Hypothalamus (tissue), 51 donors: ENCODE measurements around the gene HRG.
"Not testable (repeated sequence)": the region's sequence is repeated elsewhere in the genome, so short reads cannot be mapped to it uniquely, and the experiment has no call there.

Source experiments
- DNase-seq, 51 donors: peaks; one replicate each; lab custom pipeline; 2025; lab: John Stamatoyannopoulos, UW

Gene HRG, protein sequence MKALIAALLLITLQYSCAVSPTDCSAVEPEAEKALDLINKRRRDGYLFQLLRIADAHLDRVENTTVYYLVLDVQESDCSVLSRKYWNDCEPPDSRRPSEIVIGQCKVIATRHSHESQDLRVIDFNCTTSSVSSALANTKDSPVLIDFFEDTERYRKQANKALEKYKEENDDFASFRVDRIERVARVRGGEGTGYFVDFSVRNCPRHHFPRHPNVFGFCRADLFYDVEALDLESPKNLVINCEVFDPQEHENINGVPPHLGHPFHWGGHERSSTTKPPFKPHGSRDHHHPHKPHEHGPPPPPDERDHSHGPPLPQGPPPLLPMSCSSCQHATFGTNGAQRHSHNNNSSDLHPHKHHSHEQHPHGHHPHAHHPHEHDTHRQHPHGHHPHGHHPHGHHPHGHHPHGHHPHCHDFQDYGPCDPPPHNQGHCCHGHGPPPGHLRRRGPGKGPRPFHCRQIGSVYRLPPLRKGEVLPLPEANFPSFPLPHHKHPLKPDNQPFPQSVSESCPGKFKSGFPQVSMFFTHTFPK

DNA sequence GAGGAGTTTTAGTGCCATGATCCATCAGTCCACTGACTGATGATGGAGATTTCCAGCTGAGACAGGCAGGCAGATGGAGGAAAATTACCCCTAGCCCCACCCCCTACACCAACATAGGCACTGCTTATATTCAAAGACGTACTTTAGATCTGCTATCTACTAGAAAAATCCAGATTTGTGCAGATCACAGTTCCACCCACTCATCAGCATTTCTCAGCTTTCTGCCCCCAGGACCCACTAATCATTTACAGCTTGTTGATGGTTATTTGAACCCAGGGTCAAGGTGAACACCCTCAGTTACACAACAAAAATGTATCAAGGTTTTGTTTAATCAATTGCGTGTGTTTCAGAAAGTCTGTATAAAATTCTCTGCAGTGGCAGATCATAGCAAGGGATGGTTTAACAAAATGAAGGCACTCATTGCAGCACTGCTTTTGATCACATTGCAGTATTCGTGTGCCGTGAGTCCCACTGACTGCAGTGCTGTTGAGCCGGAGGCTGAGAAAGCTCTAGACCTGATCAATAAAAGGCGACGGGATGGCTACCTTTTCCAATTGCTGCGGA is at the start of gene HRG:
TSS of gene HRG (plus strand) at position 390 of the 564 bp plus-strand sequence. CDS start at position 408, 18 bp downstream.
- no peak for DNase-seq

DNA sequence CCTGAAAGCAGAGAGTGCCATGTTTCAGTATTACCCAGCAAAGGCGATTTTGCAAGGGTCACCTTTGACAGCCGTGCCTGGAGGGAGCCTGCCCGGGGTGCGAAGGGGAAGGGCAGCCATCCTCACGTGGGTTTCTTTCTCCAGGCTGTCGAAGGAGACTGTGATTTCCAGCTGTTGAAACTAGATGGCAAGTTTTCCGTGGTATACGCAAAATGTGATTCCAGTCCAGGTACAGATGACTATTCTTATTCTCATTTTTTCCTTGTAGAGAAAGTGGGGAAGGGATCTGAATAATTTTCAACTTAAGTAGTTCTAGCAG is 49.6 kb upstream of the HRG start:
- DNase-seq = no peak

- peak in 50 of 51 donors; percentile 6 to 82 (median 60) for DNase-seq
Observed at GRCh38 chr3:186617036-186617946, 48.5 kb upstream of the HRG start.

GRCh38 chr3:186618318-186618938 is 47.4 kb upstream of the HRG start:
- no peak for DNase-seq

- no peak for DNase-seq
Observed at GRCh38 chr3:186619787-186620212, 46.0 kb upstream of the HRG start.

GRCh38 chr3:186620213-186621092 is 45.4 kb upstream of the HRG start:
- DNase-seq = no peak

- DNase-seq = no peak
Observed at GRCh38 chr3:186621894-186622650, 43.7 kb upstream of the HRG start.

GRCh38 chr3:186622651-186623310 is 43.0 kb upstream of the HRG start:
- no peak for DNase-seq

DNA sequence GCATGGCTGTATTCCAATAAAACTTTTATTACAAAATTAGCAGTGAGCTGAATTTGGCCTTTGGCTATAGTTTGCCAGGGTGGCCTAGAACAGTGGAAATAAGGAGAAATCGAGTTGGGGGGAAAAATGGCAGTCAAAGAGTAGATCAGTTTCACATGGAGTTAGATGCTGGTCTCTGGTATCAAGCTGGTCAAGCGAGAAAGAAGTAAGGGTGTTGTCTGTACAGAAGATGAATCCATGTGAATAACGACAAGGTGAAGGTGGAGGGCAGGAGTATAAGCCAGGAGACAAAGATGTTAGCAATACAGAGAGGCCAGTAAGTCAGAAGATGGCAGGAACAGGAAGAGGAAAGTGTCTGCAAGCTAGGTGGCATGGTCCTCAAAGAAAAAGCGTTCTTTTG is 41.2 kb upstream of the HRG start:
- DNase-seq = no peak

- no peak for DNase-seq
Observed at GRCh38 chr3:186625600-186626042, 40.2 kb upstream of the HRG start.

GRCh38 chr3:186626254-186626847 is 39.5 kb upstream of the HRG start:
- no peak for DNase-seq

GRCh38 chr3:186627852-186628414 is 37.9 kb upstream of the HRG start:
- DNase-seq = no peak

DNA sequence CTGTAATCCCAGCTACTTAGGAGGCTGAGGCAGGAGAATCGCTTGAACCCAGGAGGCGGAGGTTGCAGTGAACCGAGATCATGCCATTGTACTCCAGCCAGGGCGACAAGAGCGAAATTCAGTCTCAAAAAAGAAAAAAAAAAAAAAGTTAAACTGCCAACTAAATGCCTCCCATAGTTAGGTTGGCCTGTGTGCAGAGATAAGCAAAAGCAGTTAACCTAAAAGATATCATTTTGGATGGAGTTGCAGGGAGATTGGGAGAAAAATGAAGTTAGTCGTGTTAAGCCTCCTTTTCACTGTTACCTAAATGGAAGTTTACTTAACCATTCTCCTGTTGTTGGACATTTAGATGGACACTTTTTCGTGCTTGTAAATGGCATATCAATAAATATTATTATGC is 37.1 kb upstream of the HRG start:
- DNase-seq = no peak

- no peak for DNase-seq
Observed at GRCh38 chr3:186630950-186631641, 34.7 kb upstream of the HRG start.

DNA sequence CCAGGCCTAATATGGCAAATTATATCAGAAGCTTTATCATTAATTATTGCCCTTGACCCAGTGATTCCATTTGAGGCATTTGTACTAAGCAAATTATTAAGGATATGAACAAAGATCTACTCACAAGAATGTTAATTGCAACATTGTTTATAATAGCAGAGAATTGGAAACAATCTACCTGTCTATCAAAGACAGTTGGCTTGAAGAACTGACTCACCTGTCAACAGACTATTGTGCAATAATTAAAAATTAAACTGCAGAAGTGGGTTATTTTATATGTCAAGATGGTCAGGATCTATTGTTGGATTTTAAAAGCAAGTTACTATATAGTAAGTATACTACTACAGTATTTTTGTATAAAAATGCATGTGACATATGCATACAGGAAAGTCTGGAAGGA is 32.3 kb upstream of the HRG start:
- DNase-seq = no peak

DNA sequence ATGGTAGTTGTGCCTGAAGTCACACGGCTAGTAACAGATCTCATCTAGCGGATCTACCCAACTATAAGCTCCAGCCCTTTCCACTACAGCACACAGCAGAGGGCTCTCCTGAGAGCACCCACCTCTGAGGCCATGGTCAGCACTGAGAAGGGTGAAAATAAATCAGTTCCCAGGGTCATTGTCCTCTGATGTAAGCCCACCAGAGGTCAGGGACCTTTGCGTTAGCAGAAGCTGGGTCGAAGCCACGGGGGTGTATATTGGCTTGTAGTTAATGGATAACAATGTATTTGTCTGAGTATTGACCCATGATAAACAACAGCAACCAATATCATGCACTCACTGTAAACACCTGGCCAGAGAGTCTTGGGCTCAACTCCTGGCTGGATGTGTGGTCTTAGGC is 31.6 kb upstream of the HRG start:
- not testable (repeated sequence) for DNase-seq

- DNase-seq = no peak
Observed at GRCh38 chr3:186635532-186635931, 30.3 kb upstream of the HRG start.
